H1 (cell line): ENCODE measurements around the gene GTF2F1. TPM values are rescaled to one million over a fixed set of nuclear protein-coding genes. Genes with fewer than 3 reads are reported as not detected.
A peak's percentile ranks its signal among the peaks of the same experiment; 100 is the strongest.

Experiments used
- CTCF ChIA-PET: fragments of 300-600 bp; sonication (Branson Sonifier 250); formaldehyde crosslinking; loops from one replicate; lab custom pipeline; 2021; ENCODE audit not compliant: partially characterized antibody; lab: Charles Lee
- POLR2A ChIA-PET: fragments of 300-600 bp; sonication (Branson Sonifier 250); formaldehyde crosslinking; loops from one replicate; lab custom pipeline; 2021; ENCODE audit warnings: inconsistent platforms; ENCODE audit not compliant: partially characterized antibody; lab: Charles Lee
- DNase-seq, 2 experiments: peaks; one replicate each; pipeline versions ENCODE4 v3.0.0 to v3.0.0-alpha.2; 2010 to 2022; ENCODE audit warnings: low spot score in 2 of 2, low read depth in 1 of 2, mixed read lengths in 1 of 2
- FAIRE-seq: peaks from 2 replicates; lab custom pipeline; 2011; peaks lifted over from hg19 to GRCh38; lab: Jason Lieb, UNC
- H2AFZ ChIP-seq: 2 replicates; pipeline ENCODE4 v1.8.1; 2012; ENCODE audit warnings: low read length, inconsistent platforms
- H2AK5ac ChIP-seq: 2 replicates; pipeline ENCODE4 v1.6.1; 2013; ENCODE audit warnings: low read depth, low read length
- H2BK120ac ChIP-seq: replicated peaks from 2 replicates; pipeline ENCODE3; 2013; ENCODE audit warnings: low read depth, low read length, inconsistent platforms
- H2BK12ac ChIP-seq: 2 replicates; pipeline ENCODE4 v1.6.1; 2013; ENCODE audit warnings: low read depth, low read length
- H2BK15ac ChIP-seq: 2 replicates; pipeline ENCODE4 v1.6.1; 2013; ENCODE audit warnings: low read length
- H2BK20ac ChIP-seq: 2 replicates; pipeline ENCODE4 v1.6.1; 2013; ENCODE audit warnings: low read length
- H2BK5ac ChIP-seq: 2 replicates; pipeline ENCODE4 v1.6.1; 2013; ENCODE audit warnings: low read depth, low read length
- H3K14ac ChIP-seq: 2 replicates; pipeline ENCODE4 v1.6.1; 2013; ENCODE audit warnings: inconsistent platforms; ENCODE audit not compliant: insufficient read length
- H3K18ac ChIP-seq: 2 replicates; pipeline ENCODE4 v1.6.1; 2013; ENCODE audit warnings: low read length; ENCODE audit errors: extremely low read depth
- H3K23ac ChIP-seq: 2 replicates; pipeline ENCODE4 v1.6.1; 2013; ENCODE audit warnings: inconsistent platforms; ENCODE audit not compliant: insufficient read length
- H3K23me2 ChIP-seq: 2 replicates; pipeline ENCODE4 v1.6.1; 2013; ENCODE audit warnings: low read depth, low read length
- H3K27ac ChIP-seq: 2 replicates; pipeline ENCODE4 v1.6.1; 2011; ENCODE audit warnings: low read depth, low read length, inconsistent platforms
- H3K27me3 ChIP-seq, 4 experiments: replicated peaks in 1 of 4; 1 replicate in 1 of 4; 2 replicates in 3 of 4; pipeline versions ENCODE4 v1.6.1 to v1.8.1; 2011 to 2013; ENCODE audit warnings: low read length in 3 of 4, mild to moderate bottlenecking in 3 of 4, inconsistent platforms in 2 of 4, mixed read lengths in 2 of 4, moderate library complexity in 1 of 4; ENCODE audit not compliant: control insufficient read depth in 3 of 4, insufficient read depth in 3 of 4; ENCODE audit errors: extremely low read depth in 1 of 4
- H3K36me3 ChIP-seq, 4 experiments: 2 replicates each; pipeline versions ENCODE4 v1.6.1 to v1.8.1; 2011 to 2013; ENCODE audit warnings: mild to moderate bottlenecking in 4 of 4, low read length in 3 of 4, moderate library complexity in 2 of 4, control low read depth in 1 of 4, inconsistent platforms in 1 of 4; ENCODE audit not compliant: insufficient read depth in 4 of 4, control insufficient read depth in 2 of 4
- H3K4ac ChIP-seq: replicated peaks from 2 replicates; pipeline ENCODE3; 2013; ENCODE audit warnings: low read length, low read depth, mixed read lengths, inconsistent platforms; ENCODE audit not compliant: insufficient read length
- H3K4me1 ChIP-seq, 4 experiments: replicated peaks in 1 of 4; 1 replicate in 1 of 4; 2 replicates in 3 of 4; pipeline versions ENCODE4 v1.6.1 to v1.8.1; 2011 to 2013; ENCODE audit warnings: low read length in 3 of 4, inconsistent platforms in 2 of 4, mixed read lengths in 1 of 4; ENCODE audit not compliant: insufficient read depth in 4 of 4, control insufficient read depth in 3 of 4
- H3K4me2 ChIP-seq, 2 experiments: 2 replicates each; pipeline versions ENCODE4 v1.6.1 to v1.8.1; 2011 to 2013; ENCODE audit warnings: low read depth in 2 of 2, low read length in 2 of 2, control low read depth in 1 of 2, inconsistent platforms in 1 of 2, mild to moderate bottlenecking in 1 of 2; ENCODE audit not compliant: insufficient read depth in 1 of 2
- H3K4me3 ChIP-seq, 4 experiments: fragments of 200-600, 300-600 bp in 1 of 4; sonication (generic), shearing (Covaris generic), sonication (Bioruptor Twin) in 1 of 4; 2 replicates each; pipeline versions ENCODE4 v1.5.1 to v1.8.1; 2011 to 2016; ENCODE audit warnings: low read length in 4 of 4, low read depth in 3 of 4, control low read depth in 2 of 4, inconsistent platforms in 2 of 4, mild to moderate bottlenecking in 2 of 4, mixed read lengths in 1 of 4, moderate library complexity in 1 of 4; ENCODE audit not compliant: insufficient read depth in 2 of 4; ENCODE audit errors: extremely low read depth in 1 of 4
- H3K56ac ChIP-seq: replicated peaks from 2 replicates; pipeline ENCODE3; 2013; ENCODE audit warnings: low read depth, mild to moderate bottlenecking, mixed read lengths, low read length, inconsistent platforms; ENCODE audit not compliant: insufficient read length
- H3K79me1 ChIP-seq: 2 replicates; pipeline ENCODE4 v1.6.1; 2013; ENCODE audit warnings: low read depth, low read length, control low read depth
- H3K79me2 ChIP-seq, 2 experiments: 2 replicates each; pipeline versions ENCODE4 v1.6.1 to v1.8.1; 2012 to 2013; ENCODE audit warnings: low read length in 2 of 2, mild to moderate bottlenecking in 2 of 2, inconsistent platforms in 1 of 2; ENCODE audit not compliant: insufficient read depth in 2 of 2, control insufficient read depth in 1 of 2
- H3K9ac ChIP-seq, 4 experiments: replicated peaks in 1 of 4; 1 replicate in 1 of 4; 2 replicates in 3 of 4; pipeline versions ENCODE4 v1.6.1 to v1.8.1; 2011 to 2013; ENCODE audit warnings: low read depth in 3 of 4, low read length in 3 of 4, control low read depth in 2 of 4, mild to moderate bottlenecking in 2 of 4, moderate library complexity in 2 of 4, inconsistent platforms in 1 of 4; ENCODE audit errors: extremely low read depth in 1 of 4
- H3K9me3 ChIP-seq, 2 experiments: 2 replicates each; pipeline versions ENCODE4 v1.6.1 to v1.8.1; 2012 to 2013; ENCODE audit warnings: mild to moderate bottlenecking in 2 of 2, moderate library complexity in 2 of 2, control low read depth in 1 of 2, inconsistent platforms in 1 of 2, low read depth in 1 of 2, low read length in 1 of 2, mixed read lengths in 1 of 2; ENCODE audit not compliant: insufficient read depth in 2 of 2
- H4K20me1 ChIP-seq, 2 experiments: replicated peaks in 1 of 2; 2 replicates each; pipeline versions ENCODE3 to v1.8.1; 2011 to 2013; ENCODE audit warnings: inconsistent platforms in 2 of 2, low read length in 2 of 2, mild to moderate bottlenecking in 1 of 2; ENCODE audit not compliant: insufficient read depth in 2 of 2, control insufficient read depth in 1 of 2
- H4K5ac ChIP-seq: 2 replicates; pipeline ENCODE4 v1.6.1; 2013; ENCODE audit warnings: low read length, low read depth, mixed read lengths, inconsistent platforms; ENCODE audit not compliant: insufficient read length
- H4K8ac ChIP-seq: 2 replicates; pipeline ENCODE4 v1.8.0; 2013; ENCODE audit warnings: mild to moderate bottlenecking, moderate library complexity, low read length, inconsistent platforms; ENCODE audit not compliant: insufficient read depth; ENCODE audit errors: extremely low read depth
- H4K91ac ChIP-seq: replicated peaks from 2 replicates; pipeline ENCODE3; 2013; ENCODE audit warnings: low read length, mixed read lengths, inconsistent platforms; ENCODE audit not compliant: insufficient read length
- CEBPB ChIP-seq: IDR thresholded peaks from 2 replicates; pipeline ENCODE4 v1.6.1; 2012; ENCODE audit warnings: low read depth, low read length
- CREB1 ChIP-seq: IDR thresholded peaks from 2 replicates; pipeline ENCODE4 v1.6.1; 2012; ENCODE audit warnings: inconsistent platforms
- CTBP2 ChIP-seq: IDR thresholded peaks from 2 replicates; pipeline ENCODE4 v1.7.0; 2011; ENCODE audit warnings: borderline replicate concordance, mild to moderate bottlenecking, moderate library complexity, mixed read lengths, low read length; ENCODE audit not compliant: insufficient read depth, insufficient read length
- FOSL1 ChIP-seq: IDR thresholded peaks from 2 replicates; pipeline ENCODE4 v1.6.1; 2011; ENCODE audit warnings: mild to moderate bottlenecking, low read depth, low read length, moderate library complexity; ENCODE audit not compliant: insufficient read depth
- NRF1 ChIP-seq: IDR thresholded peaks from 2 replicates; pipeline ENCODE4 v1.6.1; 2011; ENCODE audit warnings: mild to moderate bottlenecking, low read depth, low read length, improper control_type of control experiment
- RFX5 ChIP-seq: IDR thresholded peaks from 2 replicates; pipeline ENCODE4 v1.6.1; 2011; ENCODE audit warnings: low read depth, low read length, improper control_type of control experiment, borderline replicate concordance
- SIN3A ChIP-seq, 2 experiments: IDR thresholded peaks in 1 of 2; conservative IDR thresholded peaks in 1 of 2; 2 replicates each; pipeline ENCODE4 v1.6.1; 2011 to 2012; ENCODE audit warnings: low read length in 2 of 2, improper control_type of control experiment in 1 of 2, low read depth in 1 of 2, mild to moderate bottlenecking in 1 of 2
- TAF1 ChIP-seq: IDR thresholded peaks from 2 replicates; pipeline ENCODE4 v1.6.1; 2011; ENCODE audit warnings: mild to moderate bottlenecking, low read depth, low read length
- WGBS, 2 experiments: shearing (Covaris generic) in 1 of 2; methylation state at CpG; one replicate each; pipeline versions ENCODE4 v1.1.6 to v1.1.7; 2013 to 2015; ENCODE audit warnings: low lambda C conversion rate in 2 of 2, mixed read lengths in 2 of 2, inconsistent platforms in 1 of 2, low coverage in 1 of 2, missing lambda C conversion rate in 1 of 2; ENCODE audit not compliant: insufficient replicate concordance in 2 of 2, insufficient coverage in 1 of 2, insufficient read length in 1 of 2; ENCODE audit errors: extremely low coverage in 1 of 2, missing lambda C conversion rate in 1 of 2; 5-methylcytosine and 5-hydroxymethylcytosine counted together
- polyA plus RNA-seq, 7 experiments: library from polyadenylated mRNA; depleted of rRNA in 3 of 7; stranded (reverse) in 5 of 7; unstranded in 2 of 7; fragments of >200 nt in 5 of 7; fragments of 200-250 nt in 2 of 7; gene quantifications; 1 replicate in 5 of 7; 2 replicates in 1 of 7; 4 replicates in 1 of 7; pipeline versions ENCODE4 v1.2.1 to v1.2.3, GENCODE V29; 2011 to 2013; ENCODE audit warnings: missing spikeins in 2 of 7, mixed read lengths in 2 of 7
- total RNA-seq: library from RNA; stranded (reverse); fragmentation: NEBNext Ultra II Directional; extraction: Animal tissue kit (Norgen Biotek cat#: 25700); gene quantifications from 2 replicates; pipeline ENCODE4 v1.2.1, GENCODE V29; 2021

The GTF2F1 gene
- total and polyA plus RNA-seq, 2 of the 8 experiments (the other 6 are each of a cell fraction or from before 2014, with no cell fraction given), result 29.3 to 56.3 TPM

GRCh38 chr19:6393983-6394412 lies 1.0 kb upstream of the GTF2F1 start:
- FAIRE-seq, result peak; percentile 69
- H4K8ac ChIP-seq, result peak overlapping the region; percentile 77; the same call in 1 of the 2 replicates
- no peak overlapping the region for H3K14ac ChIP-seq
- peak overlapping the region; percentile 89 for H3K27ac ChIP-seq
- peaks cover 5 to 20% of the 10 kb centered on the region in 2 experiments; a peak in 3 of 4 replicates for H3K79me2 ChIP-seq
- H4K20me1 ChIP-seq, result no peaks in the 10 kb centered on the region
- H3K79me1 ChIP-seq, result peaks cover 6% of the 10 kb centered on the region
- no peak overlapping the region for H2BK20ac ChIP-seq
- peak overlapping the region; percentile 72 to 99 (median 90) for H3K4me3 ChIP-seq
- DNase-seq, result no peak
- ChIA-PET POLR2A (interaction anchor here (0.6 to 9.9 kb wide), 10 partner anchors 9 to 248 kb away, joined by 3 to 81 read pairs (median 4); partner anchors contain the start of genes ALKBH7, CLPP, CRB3 and KHSRP), CTCF (interaction anchor here (0.8 to 1.5 kb wide), 3 partner anchors 14 to 177 kb away, joined by 3 to 5 read pairs (median 4); no protein-coding TSS in a partner anchor)
- H3K56ac ChIP-seq, result no peak overlapping the region
- peak overlapping the region in 3 of 4 experiments; percentile 34 to 81 (median 72); a peak in 4 of 7 replicates for H3K9ac ChIP-seq
- peak overlapping the region; percentile 68 for H4K91ac ChIP-seq
- H3K23ac ChIP-seq, result no peak overlapping the region
- H3K23me2 ChIP-seq, result peaks cover 7% of the 10 kb centered on the region
- peak overlapping the region; percentile 91 for H2BK5ac ChIP-seq
- H3K4me1 ChIP-seq, result peaks cover 0 to 8% (median 7%) of the 10 kb centered on the region in 4 experiments; a peak in 5 of 7 replicates
- peaks cover 5 to 23% (median 10%) of the 10 kb centered on the region in 4 experiments; a peak in 6 of 8 replicates for H3K36me3 ChIP-seq
- H2BK15ac ChIP-seq, result peak overlapping the region; percentile 99
- TF ChIP-seq CREB1 (no peak), CTBP2 (no peak), NRF1 (peak; percentile 79), TAF1 (peak; percentile 14; the same call in 1 of the 2 replicates), RFX5 (no peak), SIN3A (conservative IDR thresholded peaks at IDR 0.05 in 1 of 2, IDR thresholded peaks at IDR 0.05 in 1 of 2; ENCODE audit: low read depth in 1 of 2, low read length in 2 of 2) (0 out of 4 replicates have a peak, but pooled peaks have one; percentile 2 to 15), FOSL1 (no peak), CEBPB (no peak)
- no peaks in the 10 kb centered on the region for H3K27me3 ChIP-seq
- 12% methylated on average over 14 of the region's 14 CpGs; no CpG with 5 or more reads in 1 of the 2 experiments for WGBS, 2 experiments
- H3K4me2 ChIP-seq, result peak overlapping the region; percentile 95 to 96
- no peak overlapping the region; the same call in 1 of the 2 replicates for H2AK5ac ChIP-seq
- no peak overlapping the region for H2BK120ac ChIP-seq
- peak overlapping the region; percentile 71 for H4K5ac ChIP-seq
- H2AFZ ChIP-seq, result peak overlapping the region; percentile 91
- peak overlapping the region; percentile 55 for H3K4ac ChIP-seq
- peak overlapping the region; percentile 93 for H3K18ac ChIP-seq
- peak overlapping the region; percentile 4; the same call in 1 of the 2 replicates for H2BK12ac ChIP-seq
- no peaks in the 10 kb centered on the region for H3K9me3 ChIP-seq
